ENCODE measurements around the gene APOL6.
"Not testable (repeated sequence)": the region's sequence is repeated elsewhere in the genome, so short reads cannot be mapped to it uniquely, and the experiment has no call there.

The APOL6 gene

DNA sequence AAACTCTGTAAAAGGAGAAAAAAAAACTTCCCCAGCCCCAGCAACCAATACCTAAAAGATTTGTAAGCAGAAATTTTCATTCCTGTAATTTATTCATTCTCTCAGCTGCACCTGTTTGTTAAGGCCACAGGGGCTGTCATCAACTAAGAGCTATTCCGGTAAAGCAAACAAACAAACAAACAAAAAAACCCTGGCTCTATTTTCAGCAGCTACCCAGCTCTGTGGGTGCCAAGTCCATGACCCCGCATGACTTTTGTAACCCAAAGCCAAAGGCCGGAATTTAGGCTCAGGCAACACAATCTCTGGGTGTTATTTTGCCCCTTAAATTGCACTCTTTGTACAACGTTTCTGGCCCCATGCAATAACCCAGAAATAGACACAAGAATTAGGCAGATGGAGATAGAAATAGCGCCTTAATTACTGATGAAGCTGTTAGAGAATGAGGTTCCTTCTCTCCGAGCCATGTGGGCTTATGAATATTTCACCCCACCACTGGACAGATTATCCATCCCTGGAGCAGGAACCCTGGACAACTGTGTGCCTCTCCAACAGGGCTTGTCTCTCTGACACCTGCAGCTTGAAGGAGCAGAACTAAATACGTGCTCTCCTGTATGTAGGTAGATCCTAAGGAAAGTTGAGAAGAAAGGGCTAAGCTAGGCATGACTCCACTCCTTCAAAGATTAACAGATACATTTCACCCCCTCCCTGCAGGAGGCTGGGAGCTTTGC lies 29.4 kb downstream of the APOL6 start:
- in situ Hi-C loops (cut with HindIII; ENCODE audit: low pct_unique_long_range_greater_than_20kb, low sequenced_read_pairs) = no loop called here
- DNase-seq (ENCODE audit: low read depth in 1 of 2, low spot score in 1 of 2) = no peak
- no peak for TF ChIP-seq JUND (IDR thresholded peaks at IDR 0.05; ENCODE audit: low read depth)

DNA sequence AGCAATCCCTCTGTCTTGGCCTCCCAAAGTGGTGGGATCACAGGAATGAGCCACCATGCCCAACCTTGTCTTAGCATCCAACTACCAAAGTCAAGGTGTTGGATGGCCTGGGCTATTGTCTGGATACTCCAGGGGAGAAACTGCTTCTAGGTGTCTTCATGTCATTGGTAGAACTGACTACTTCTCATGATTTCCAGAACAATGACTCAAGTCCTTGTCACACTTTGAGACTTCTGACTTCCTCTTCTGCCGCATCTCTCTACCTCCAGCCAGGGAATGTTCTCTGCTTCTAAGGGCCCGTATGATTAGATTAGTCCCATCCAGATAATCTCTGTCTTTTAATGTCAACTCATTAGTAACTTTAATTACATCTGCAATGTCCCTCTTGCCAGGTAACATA lies 30.6 kb downstream of the APOL6 start:
- TF ChIP-seq JUND (IDR thresholded peaks at IDR 0.05; ENCODE audit: low read depth) = no peak
- in situ Hi-C loops (cut with HindIII; ENCODE audit: low pct_unique_long_range_greater_than_20kb, low sequenced_read_pairs) = no loop called here
- DNase-seq (ENCODE audit: low read depth in 1 of 2, low spot score in 1 of 2) = no peak

DNA sequence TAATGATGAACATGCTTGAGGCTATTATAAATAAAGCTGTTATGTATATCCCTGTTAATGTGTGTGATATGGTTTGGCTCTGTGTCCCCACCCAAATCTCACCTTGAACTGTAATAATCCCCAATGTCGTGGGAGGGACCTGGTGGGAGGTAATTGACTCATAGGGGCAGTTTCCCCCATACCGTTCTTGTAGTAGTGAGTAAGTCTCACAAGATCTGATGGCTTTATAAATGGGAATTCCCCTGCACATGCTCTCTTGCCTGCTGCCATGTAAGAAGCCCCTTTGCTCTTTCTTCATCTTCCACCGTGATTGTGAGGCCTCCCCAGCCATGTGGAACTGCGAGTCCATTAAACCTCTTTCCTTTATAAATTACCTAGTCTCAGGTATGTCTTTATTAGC lies 31.2 kb downstream of the APOL6 start:
- in situ Hi-C loops (cut with HindIII; ENCODE audit: low pct_unique_long_range_greater_than_20kb, low sequenced_read_pairs) = not testable (repeated sequence)

DNA sequence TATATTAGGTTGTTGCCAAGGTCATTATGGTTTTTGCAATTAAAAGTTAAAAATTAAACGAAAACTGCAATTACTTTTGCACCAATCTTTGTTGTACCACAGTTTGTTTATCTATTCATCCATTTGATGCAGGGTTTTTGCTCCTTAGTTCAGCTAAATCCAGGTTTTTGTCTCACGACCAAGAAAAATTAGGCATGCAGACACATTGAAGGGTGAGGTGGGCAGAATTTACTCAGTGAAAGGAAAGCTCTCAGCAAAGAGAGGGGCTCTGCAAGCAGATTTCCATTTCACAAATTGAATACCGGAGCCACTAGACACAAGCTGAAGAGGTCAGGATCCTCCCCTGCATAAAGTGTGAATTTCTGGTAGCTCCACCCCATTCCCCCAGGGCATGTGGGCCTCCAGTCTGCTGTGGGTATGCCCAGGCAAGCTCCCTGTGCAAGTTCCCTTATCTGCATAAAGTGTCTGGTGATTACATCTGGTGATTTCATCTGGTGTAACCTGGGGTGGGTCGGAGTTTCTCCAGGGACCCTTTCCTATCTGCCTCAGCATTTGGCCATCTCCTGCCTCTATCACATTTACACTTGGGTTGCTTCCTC lies 33.3 kb downstream of the APOL6 start:
- in situ Hi-C loops (cut with HindIII; ENCODE audit: low pct_unique_long_range_greater_than_20kb, low sequenced_read_pairs) = no loop called here
- no peak for DNase-seq (ENCODE audit: low read depth in 1 of 2, low spot score in 1 of 2)

More for the DNA sequence above, 31.2 kb downstream of the APOL6 start:
- not testable (repeated sequence) for DNase-seq (ENCODE audit: low read depth in 1 of 2, low spot score in 1 of 2)

DNA sequence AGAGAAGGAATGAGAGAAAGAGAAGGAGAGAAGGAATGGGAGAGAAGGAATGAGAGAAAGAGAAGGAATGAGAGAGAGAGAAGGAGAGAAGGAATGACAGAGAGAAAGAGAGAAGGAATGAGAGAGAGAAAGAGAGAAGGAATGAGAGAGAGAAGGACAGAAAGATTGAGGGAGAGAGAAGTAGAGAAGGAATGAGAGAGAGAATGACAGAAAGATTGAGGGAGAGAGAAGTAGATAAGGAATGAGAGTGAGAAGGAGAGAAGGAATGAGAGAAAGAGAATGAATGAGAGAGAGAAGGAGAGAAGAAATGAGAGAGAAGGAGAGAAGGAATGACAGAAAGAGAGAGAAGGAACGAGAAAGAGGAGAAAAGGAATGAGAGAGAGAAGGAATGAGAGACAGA lies 35.3 kb downstream of the APOL6 start:
- in situ Hi-C loops (cut with HindIII; ENCODE audit: low pct_unique_long_range_greater_than_20kb, low sequenced_read_pairs) = no loop called here
- no peak for TF ChIP-seq JUND (IDR thresholded peaks at IDR 0.05; ENCODE audit: low read depth)
- no peak for DNase-seq (ENCODE audit: low read depth in 1 of 2, low spot score in 1 of 2)

More for the DNA sequence above, 33.3 kb downstream of the APOL6 start:
- no peak for TF ChIP-seq JUND (IDR thresholded peaks at IDR 0.05; ENCODE audit: low read depth)

DNA sequence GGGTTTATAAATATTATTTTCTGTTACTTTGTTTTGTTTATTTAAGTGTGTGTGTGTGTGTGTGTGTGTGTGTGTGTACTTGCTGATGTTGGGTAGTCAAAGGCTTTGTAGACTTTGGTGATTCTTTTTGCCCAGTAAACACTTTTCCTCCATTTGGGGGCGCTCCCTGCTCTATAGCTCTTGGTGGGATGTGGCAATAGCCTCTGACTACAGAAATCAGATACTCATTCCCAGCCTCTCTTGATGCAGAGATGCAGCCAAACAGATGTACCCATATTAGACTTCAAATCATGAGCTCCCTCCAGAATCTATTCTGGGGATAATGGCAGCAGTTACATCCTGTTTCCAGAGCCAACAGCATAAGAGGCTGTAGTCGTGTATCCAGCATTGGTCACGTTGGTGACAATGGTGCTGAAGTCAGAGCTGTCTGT lies 36.0 kb downstream of the APOL6 start:
- DNase-seq (ENCODE audit: low read depth in 1 of 2, low spot score in 1 of 2) = no peak
- in situ Hi-C loops (cut with HindIII; ENCODE audit: low pct_unique_long_range_greater_than_20kb, low sequenced_read_pairs) = no loop called here
- no peak for TF ChIP-seq JUND (IDR thresholded peaks at IDR 0.05; ENCODE audit: low read depth)

DNA sequence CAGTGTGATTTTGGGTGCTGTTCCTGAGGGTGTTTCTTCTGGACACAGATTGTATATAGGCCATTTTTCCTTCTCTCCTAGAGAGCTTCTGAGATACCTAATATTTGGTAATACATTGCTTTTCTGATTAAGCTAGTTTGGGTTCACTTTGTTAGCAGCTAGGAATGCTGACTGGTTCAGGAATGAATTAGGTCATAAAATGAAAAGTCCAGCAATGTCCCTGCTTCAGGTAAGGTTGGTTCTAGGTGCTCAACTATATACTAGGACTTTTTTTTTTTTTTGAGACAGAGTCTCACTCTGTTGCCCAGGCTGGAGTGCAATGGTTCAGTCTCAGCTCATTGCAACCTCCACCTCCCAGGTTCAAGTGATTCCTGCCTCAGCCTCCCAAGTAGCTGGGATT lies 36.5 kb downstream of the APOL6 start:
- no peak for DNase-seq (ENCODE audit: low read depth in 1 of 2, low spot score in 1 of 2)
- in situ Hi-C loops (cut with HindIII; ENCODE audit: low pct_unique_long_range_greater_than_20kb, low sequenced_read_pairs) = no loop called here
- TF ChIP-seq JUND (IDR thresholded peaks at IDR 0.05; ENCODE audit: low read depth) = no peak

DNA sequence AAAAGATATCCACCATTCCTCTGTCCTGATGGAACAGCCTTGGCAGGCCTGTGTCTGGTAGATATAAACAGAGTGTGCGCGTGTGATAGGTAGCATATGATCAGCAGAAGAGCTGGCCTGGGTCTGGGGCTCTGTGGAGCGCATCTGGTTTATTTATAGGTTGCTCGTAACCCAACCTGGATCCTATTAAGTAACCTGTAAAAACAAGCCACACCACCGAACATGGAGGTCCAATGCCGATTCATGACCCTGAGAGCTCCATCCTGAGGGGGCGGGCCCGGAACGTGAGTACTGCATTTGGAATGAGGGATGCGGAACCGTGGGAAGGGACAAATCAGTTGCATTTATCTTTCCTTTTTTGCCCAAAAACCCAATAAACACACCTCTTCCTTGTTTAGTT lies 37.5 kb downstream of the APOL6 start:
- DNase-seq (ENCODE audit: low read depth in 1 of 2, low spot score in 1 of 2) = no peak

DNA sequence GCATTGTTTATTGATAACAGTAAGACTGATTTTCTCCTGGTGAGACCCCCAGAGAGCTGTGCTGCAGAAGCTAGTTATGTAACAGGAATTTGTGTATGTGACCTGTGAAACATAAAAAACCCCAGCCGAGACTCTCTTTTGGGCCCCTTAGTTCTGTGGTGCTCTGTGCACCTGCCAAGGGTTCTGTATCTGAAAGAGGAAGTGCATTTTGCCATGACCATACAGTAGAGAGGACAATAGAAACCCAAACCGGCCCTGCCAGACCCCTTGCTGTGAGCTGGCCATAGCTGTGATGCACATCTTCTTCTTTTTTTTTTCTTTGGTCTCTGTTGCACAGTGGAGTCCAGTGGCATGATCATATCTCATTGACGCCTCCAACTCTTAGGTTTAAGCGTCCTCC lies 38.1 kb downstream of the APOL6 start:
- no peak for TF ChIP-seq JUND (IDR thresholded peaks at IDR 0.05; ENCODE audit: low read depth)
- no peak for DNase-seq (ENCODE audit: low read depth in 1 of 2, low spot score in 1 of 2)
- in situ Hi-C loops (cut with HindIII; ENCODE audit: low pct_unique_long_range_greater_than_20kb, low sequenced_read_pairs) = no loop called here

More for the DNA sequence above, 37.5 kb downstream of the APOL6 start:
- no peak for TF ChIP-seq JUND (IDR thresholded peaks at IDR 0.05; ENCODE audit: low read depth)
- in situ Hi-C loops (cut with HindIII; ENCODE audit: low pct_unique_long_range_greater_than_20kb, low sequenced_read_pairs) = no loop called here

DNA sequence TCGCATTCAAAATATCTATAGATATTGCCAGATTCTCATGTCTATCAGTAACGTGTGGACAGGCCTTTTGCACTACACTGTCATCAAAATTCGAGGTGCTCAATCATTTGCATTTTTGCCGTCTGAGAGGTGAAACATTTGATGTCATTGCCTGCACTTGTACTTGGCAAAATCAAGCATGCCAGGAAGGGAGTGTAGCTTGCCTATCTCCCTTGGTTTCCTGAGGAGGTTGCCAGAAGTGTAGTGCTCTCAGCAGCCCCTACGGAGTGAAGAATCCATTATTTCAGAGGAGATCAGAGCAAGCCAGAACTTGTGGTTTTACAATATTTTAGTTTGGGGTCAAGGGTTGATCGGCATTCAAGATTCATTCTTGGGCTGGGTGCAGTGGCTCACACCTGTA lies 39.2 kb downstream of the APOL6 start:
- no peak for DNase-seq (ENCODE audit: low read depth in 1 of 2, low spot score in 1 of 2)
- in situ Hi-C loops (cut with HindIII; ENCODE audit: low pct_unique_long_range_greater_than_20kb, low sequenced_read_pairs) = no loop called here
- TF ChIP-seq JUND (IDR thresholded peaks at IDR 0.05; ENCODE audit: low read depth) = no peak

DNA sequence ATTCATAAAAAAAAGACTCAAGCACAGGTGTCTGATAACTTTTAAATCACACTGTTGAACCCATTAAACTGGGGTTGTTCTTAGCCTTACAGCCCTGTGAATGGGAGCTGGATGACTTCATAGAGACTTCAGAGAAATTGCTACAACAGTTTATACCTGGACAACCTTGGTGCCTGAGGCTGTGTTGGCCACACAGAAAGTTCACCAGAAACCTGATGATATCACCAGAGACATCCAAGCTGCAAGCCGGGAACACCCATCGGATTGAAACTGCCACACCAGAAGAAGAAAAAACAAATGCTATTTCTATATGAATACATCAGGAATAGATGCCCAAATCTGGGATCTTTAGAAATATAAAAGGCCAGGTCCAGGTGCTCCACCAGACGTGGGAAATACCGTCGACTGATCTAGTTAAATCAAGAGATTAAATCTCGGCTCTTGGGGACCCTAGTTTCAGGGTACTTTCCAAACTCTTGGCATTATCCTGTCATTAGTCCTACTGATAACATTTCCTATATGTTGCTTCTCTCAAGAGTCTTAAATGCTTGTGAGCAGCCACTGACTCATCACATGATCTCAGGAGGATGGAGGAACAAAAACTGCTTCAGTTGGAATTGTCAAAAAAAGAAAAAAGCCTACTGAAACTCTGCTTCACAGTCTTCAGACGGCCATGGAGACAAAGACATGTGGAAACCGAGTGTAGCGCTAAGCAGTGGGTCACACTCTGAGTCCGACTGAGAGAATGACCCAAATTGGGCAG lies 40.8 kb downstream of the APOL6 start:
- DNase-seq (ENCODE audit: low read depth in 1 of 2, low spot score in 1 of 2) = no peak
- in situ Hi-C loops (cut with HindIII; ENCODE audit: low pct_unique_long_range_greater_than_20kb, low sequenced_read_pairs) = no loop called here
- TF ChIP-seq JUND (IDR thresholded peaks at IDR 0.05; ENCODE audit: low read depth) = no peak

DNA sequence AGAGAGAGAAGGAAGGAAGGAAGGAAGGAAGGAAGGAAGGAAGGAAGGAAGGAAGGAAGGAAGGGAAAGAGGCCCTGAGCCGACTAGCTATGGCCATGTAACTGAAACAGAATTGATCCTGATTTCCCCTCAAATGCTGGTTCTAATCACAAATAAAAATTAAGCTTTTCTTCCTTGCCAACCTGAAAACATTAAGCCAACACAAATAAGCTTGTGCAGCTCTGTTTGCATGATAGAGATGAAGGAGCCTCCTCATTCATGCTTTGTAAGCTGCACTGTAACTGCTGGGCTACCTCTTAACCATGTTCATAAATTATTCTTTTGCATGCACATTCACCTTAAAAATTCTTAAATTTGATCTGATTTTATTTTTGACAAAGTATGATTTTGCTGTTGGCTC lies 41.8 kb downstream of the APOL6 start:
- TF ChIP-seq JUND (IDR thresholded peaks at IDR 0.05; ENCODE audit: low read depth) = no peak
- DNase-seq (ENCODE audit: low read depth in 1 of 2, low spot score in 1 of 2) = no peak
- in situ Hi-C loops (cut with HindIII; ENCODE audit: low pct_unique_long_range_greater_than_20kb, low sequenced_read_pairs) = no loop called here

DNA sequence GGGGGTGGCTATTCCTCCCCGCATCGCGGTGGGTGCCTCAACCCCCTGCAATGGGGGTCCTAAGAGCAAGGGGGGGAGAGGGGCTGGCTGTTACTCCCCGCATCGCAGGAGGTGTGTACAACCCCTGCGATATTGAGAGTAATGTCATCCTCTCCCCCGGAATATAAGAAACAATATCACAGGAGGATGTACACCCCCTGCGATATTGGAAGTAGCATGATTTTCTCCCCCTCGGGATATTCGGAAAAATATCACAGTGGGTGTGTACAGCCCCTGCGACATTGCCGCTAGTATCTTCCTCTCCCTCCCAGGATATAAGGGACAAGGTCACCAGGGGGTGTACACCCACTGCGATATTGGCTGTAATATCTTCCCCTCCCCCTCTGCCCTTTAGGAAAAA lies 47.0 kb downstream of the APOL6 start:
- in situ Hi-C loops (cut with HindIII; ENCODE audit: low pct_unique_long_range_greater_than_20kb, low sequenced_read_pairs) = no loop called here
- no peak for TF ChIP-seq JUND (IDR thresholded peaks at IDR 0.05; ENCODE audit: low read depth)
- DNase-seq (ENCODE audit: low read depth in 1 of 2, low spot score in 1 of 2) = no peak

All from T47D (cell line).